ENCODE measurements around the gene LGSN.

LGSN gene

GRCh38 chr6:63267828-63268227 is 52.0 kb downstream of the LGSN start:
- Histone ChIP-seq H3K27ac (no peak overlapping the region), H3K4me3 (no peak overlapping the region)
- TF ChIP-seq CTCF (IDR thresholded peaks at IDR 0.05) = no peak
- DNase-seq (ENCODE audit: low spot score) = no peak

- no peak overlapping the region for H3K27ac ChIP-seq
- TF ChIP-seq CTCF (IDR thresholded peaks at IDR 0.05) = no peak
- DNase-seq (ENCODE audit: low spot score) = no peak
Measured at GRCh38 chr6:63267046-63267445, 52.7 kb downstream of the LGSN start.

GRCh38 chr6:63263444-63263843 is 56.3 kb downstream of the LGSN start:
- TF ChIP-seq CTCF (IDR thresholded peaks at IDR 0.05) = no peak
- Histone ChIP-seq H3K27ac (no peak overlapping the region), H3K4me3 (no peak overlapping the region)
- no peak for DNase-seq (ENCODE audit: low spot score)

More at GRCh38 chr6:63267046-63267445, 52.7 kb downstream of the LGSN start:
- no peak overlapping the region for H3K4me3 ChIP-seq

- H3K27ac ChIP-seq = no peak overlapping the region
- no peak for TF ChIP-seq CTCF (IDR thresholded peaks at IDR 0.05)
- H3K4me3 ChIP-seq = no peak overlapping the region
- DNase-seq (ENCODE audit: low spot score) = no peak
Measured at GRCh38 chr6:63261820-63262219, 58.0 kb downstream of the LGSN start.

GRCh38 chr6:63259153-63259552 is 60.6 kb downstream of the LGSN start:
- no peak for TF ChIP-seq CTCF (IDR thresholded peaks at IDR 0.05)
- DNase-seq (ENCODE audit: low spot score) = no peak
- no peak overlapping the region for H3K4me3 ChIP-seq
- no peak overlapping the region for H3K27ac ChIP-seq

- no peak for TF ChIP-seq CTCF (IDR thresholded peaks at IDR 0.05)
- no peak overlapping the region for H3K27ac ChIP-seq
- H3K4me3 ChIP-seq = no peak overlapping the region
- no peak for DNase-seq (ENCODE audit: low spot score)
Measured at GRCh38 chr6:63249875-63250482, 69.8 kb downstream of the LGSN start.

GRCh38 chr6:63246581-63246980 is 73.2 kb downstream of the LGSN start:
- Histone ChIP-seq H3K4me3 (no peak overlapping the region), H3K27ac (no peak overlapping the region)
- TF ChIP-seq CTCF (IDR thresholded peaks at IDR 0.05) = no peak
- no peak for DNase-seq (ENCODE audit: low spot score)
